KMS-11 (cell line): ENCODE data around the gene ACAD8.

ENCODE experiments used
- H2AFZ ChIP-seq: fragments of 200-600 bp; sonication (generic); 2 replicates; pipeline ENCODE4 v1.6.1; 2016; ENCODE audit warnings: antibody characterized with exemption, mixed run types, low read depth
- H3K27ac ChIP-seq: fragments of 200-600 bp; sonication (generic); 2 replicates; pipeline ENCODE4 v1.6.1; 2016; ENCODE audit warnings: mild to moderate bottlenecking, mixed run types
- H3K27me3 ChIP-seq: fragments of 200-600 bp; sonication (generic); 2 replicates; pipeline ENCODE4 v1.6.1; 2017; ENCODE audit warnings: mild to moderate bottlenecking, low read depth, mixed run types, moderate library complexity; ENCODE audit not compliant: insufficient read depth
- H3K36me3 ChIP-seq: fragments of 200-600 bp; sonication (generic); 2 replicates; pipeline ENCODE4 v1.6.1; 2017; ENCODE audit warnings: mild to moderate bottlenecking, mixed run types; ENCODE audit not compliant: insufficient read depth
- H3K4me1 ChIP-seq: fragments of 200-600 bp; sonication (generic); 2 replicates; pipeline ENCODE4 v1.6.1; 2016; ENCODE audit warnings: mild to moderate bottlenecking, low read depth, mixed run types; ENCODE audit not compliant: poor library complexity, severe bottlenecking
- H3K4me2 ChIP-seq: fragments of 200-600 bp; sonication (generic); 2 replicates; pipeline ENCODE4 v1.7.0; 2016; ENCODE audit warnings: mild to moderate bottlenecking, mixed run types
- H3K4me3 ChIP-seq: fragments of 200-600 bp; sonication (generic); IDR thresholded peaks from 2 replicates; pipeline ENCODE4 v1.6.1; 2017; ENCODE audit warnings: low read depth, low read length, mixed read lengths; ENCODE audit not compliant: insufficient read depth
- H3K79me2 ChIP-seq: fragments of 200-600 bp; sonication (generic); 2 replicates; pipeline ENCODE4 v1.6.1; 2016; ENCODE audit warnings: low read depth, mixed run types; ENCODE audit not compliant: insufficient read depth
- H3K9ac ChIP-seq: fragments of 200-600 bp; sonication (generic); 2 replicates; pipeline ENCODE4 v1.6.1; 2016; ENCODE audit warnings: mild to moderate bottlenecking, mixed run types
- H4K20me1 ChIP-seq: fragments of 200-600 bp; sonication (generic); 2 replicates; pipeline ENCODE4 v1.6.1; 2016; ENCODE audit warnings: mild to moderate bottlenecking, mixed run types; ENCODE audit not compliant: insufficient read depth
- CTCF ChIP-seq: fragments of 200-600 bp; sonication (generic); conservative IDR thresholded peaks from 2 replicates; pipeline ENCODE4 v1.6.1; 2017; ENCODE audit warnings: low read depth, mild to moderate bottlenecking, antibody characterized with exemption, low read length, moderate library complexity, mixed read lengths

ACAD8 gene

GRCh38 chr11:134270250-134270714, 16.9 kb downstream of the ACAD8 start:
- Histone ChIP-seq H3K27ac (peak overlapping the region; percentile 32; the same call in 1 of the 2 replicates), H4K20me1 (no peaks in the 10 kb centered on the region), H3K4me1 (peaks cover 30% of the 10 kb centered on the region), H3K9ac (no peak overlapping the region; the same call in 1 of the 2 replicates), H3K4me2 (peak overlapping the region; percentile 53), H2AFZ (peak overlapping the region; percentile 47), H3K27me3 (no peaks in the 10 kb centered on the region), H3K79me2 (no peaks in the 10 kb centered on the region), H3K4me3 (no peak overlapping the region), H3K36me3 (no peaks in the 10 kb centered on the region)
- TF ChIP-seq CTCF, result peak; percentile 56

GRCh38 chr11:134271978-134272377, 18.6 kb downstream of the ACAD8 start:
- Histone ChIP-seq H3K79me2 (no peaks in the 10 kb centered on the region), H3K9ac (no peak overlapping the region), H3K36me3 (no peaks in the 10 kb centered on the region)

GRCh38 chr11:134272381-134273316, 19.3 kb downstream of the ACAD8 start:
- Histone ChIP-seq H3K9ac (no peak overlapping the region), H2AFZ (no peak overlapping the region), H3K79me2 (no peaks in the 10 kb centered on the region), H4K20me1 (no peaks in the 10 kb centered on the region), H3K27me3 (no peaks in the 10 kb centered on the region), H3K36me3 (no peaks in the 10 kb centered on the region), H3K4me3 (no peak overlapping the region), H3K4me2 (no peak overlapping the region), H3K27ac (no peak overlapping the region), H3K4me1 (peaks cover 30% of the 10 kb centered on the region)
- TF ChIP-seq CTCF, result no peak

More at GRCh38 chr11:134271978-134272377, 18.6 kb downstream of the ACAD8 start:
- Histone ChIP-seq H3K4me3 (no peak overlapping the region), H3K4me1 (peaks cover 30% of the 10 kb centered on the region), H3K27ac (no peak overlapping the region), H4K20me1 (no peaks in the 10 kb centered on the region), H3K27me3 (no peaks in the 10 kb centered on the region), H3K4me2 (no peak overlapping the region), H2AFZ (no peak overlapping the region)
- TF ChIP-seq CTCF, result no peak

- Histone ChIP-seq H3K27me3 (no peaks in the 10 kb centered on the region), H3K4me3 (no peak overlapping the region), H3K27ac (no peak overlapping the region), H3K4me1 (peaks cover 30% of the 10 kb centered on the region), H4K20me1 (no peaks in the 10 kb centered on the region), H3K79me2 (no peaks in the 10 kb centered on the region), H3K9ac (no peak overlapping the region), H3K4me2 (peak overlapping the region; percentile 57; the same call in 1 of the 2 replicates), H2AFZ (no peak overlapping the region), H3K36me3 (no peaks in the 10 kb centered on the region)
- no peak for TF ChIP-seq CTCF
These were observed 19.9 kb downstream of the ACAD8 start for GRCh38 chr11:134273317-134273712.
